GM19023 (cell line): ENCODE measurements around the gene FBXW7.

Source experiments
- ATAC-seq: cut with Tn5 transposase; IDR thresholded peaks from one replicate; pipeline ENCODE4 v1.9.1; 2021; ENCODE audit warnings: mild to moderate bottlenecking, moderate library complexity; ENCODE audit not compliant: unreplicated experiment

FBXW7 gene

DNA sequence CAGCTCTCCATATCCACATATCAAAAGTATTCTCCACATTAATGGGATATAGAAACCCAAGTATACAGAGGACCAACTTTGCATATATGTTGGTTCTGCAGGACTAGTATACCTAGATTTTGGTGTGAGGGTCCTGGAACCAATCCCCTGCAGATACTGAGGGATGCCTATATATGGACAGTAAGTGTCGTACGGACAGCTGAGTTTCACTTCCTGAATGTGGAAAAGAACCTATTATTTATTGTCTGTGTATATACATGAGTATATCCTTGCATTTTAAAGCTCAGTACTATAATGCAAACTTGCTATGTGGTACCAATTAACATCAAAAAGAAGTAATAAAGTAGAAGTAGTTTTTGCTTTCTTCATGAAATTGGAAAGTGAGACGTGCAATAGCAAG is 101.9 kb downstream of the FBXW7 start:
- no peak for ATAC-seq

DNA sequence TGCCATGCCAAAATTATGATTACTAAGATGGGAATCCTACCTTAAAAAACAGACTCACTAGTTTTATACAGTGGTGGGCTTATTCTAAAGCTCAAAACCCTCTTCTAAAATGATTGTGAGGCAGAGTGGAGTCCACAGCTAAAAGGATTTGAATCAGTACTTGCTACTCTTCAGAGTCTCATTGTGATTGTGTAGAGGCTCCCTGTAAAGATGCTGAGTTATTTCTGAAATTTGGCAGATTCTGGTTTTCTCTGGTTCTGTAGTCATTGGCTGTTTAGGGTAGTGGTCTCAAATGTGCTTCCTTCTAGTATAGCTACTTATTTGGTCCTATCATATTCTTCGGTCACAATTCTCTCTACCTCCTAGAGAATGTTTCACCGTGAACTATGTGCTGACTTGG is 104.1 kb downstream of the FBXW7 start:
- no peak for ATAC-seq

DNA sequence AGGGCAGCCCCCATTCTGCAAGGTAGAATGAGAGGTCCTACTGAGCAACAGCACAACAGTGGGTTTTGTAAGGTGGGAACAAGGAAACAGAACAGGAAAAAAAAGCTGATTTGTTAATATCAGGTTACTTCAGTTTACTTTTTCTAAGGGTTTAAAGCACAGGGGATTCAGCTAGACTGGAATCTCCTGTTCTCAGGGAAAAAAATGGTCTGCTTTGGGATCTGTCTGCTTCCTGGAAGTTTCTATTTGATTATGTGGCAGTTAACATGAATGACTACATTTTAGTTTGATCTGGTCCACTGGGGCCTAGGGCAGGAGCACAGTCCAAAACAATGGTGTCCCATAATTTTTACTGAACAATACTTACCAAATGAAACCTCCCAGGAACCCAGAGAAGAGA is 104.6 kb downstream of the FBXW7 start:
- no peak for ATAC-seq

DNA sequence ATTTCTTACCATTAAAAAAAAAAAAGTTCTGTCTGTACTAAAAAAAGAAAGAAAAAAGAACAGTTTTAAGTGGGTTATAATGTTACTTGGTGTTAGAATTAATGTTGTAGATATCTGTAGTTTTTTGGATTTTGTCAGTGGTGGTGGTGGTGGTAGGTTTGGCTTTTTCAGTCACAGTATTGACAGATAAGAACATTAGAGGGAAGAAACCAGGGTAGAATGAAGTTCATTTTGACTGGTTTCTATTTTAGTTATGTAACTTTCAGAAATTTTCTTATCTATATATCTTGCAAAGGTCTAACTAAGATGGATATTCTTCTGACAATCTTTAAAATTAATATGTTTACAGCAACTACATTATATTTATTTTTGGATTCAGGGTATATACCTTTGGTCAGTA is 105.4 kb downstream of the FBXW7 start:
- no peak for ATAC-seq

DNA sequence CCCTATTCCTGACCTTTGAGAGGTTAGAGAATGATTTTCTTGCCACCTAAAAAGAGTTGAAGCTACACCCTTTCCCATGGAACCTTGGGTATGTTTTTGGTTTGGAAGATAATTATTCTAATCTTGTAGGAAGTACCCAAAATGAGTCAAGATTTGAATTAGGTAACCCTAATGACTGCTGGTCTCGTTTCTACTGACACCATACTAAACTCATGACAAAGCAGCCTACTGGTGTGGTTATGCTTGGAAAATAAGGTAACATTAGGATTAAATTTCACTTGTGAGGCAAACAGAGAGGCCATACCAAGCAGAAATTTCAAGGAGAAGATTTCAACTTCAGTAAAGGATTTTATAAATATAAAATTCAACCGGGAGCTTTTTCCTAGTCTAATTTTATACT is 107.9 kb downstream of the FBXW7 start:
- no peak for ATAC-seq

DNA sequence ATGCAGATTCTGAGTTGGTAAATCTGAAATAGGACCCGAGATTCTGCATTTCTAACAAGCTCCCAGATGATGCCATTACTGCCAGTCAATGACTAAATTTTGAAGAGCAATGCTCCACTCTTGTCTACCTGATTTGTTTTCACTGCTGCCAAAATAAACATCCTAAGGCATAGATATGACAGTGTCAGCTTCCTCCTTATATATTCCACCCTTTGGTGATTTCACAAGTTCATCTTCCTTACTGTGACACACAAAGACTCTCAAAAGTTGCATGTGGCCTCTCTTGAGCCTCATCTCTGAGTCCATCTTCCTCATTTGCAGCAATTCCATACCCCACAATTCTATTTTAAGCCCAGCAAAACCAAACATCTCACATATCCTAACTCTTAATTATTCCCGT is 110.9 kb downstream of the FBXW7 start:
- ATAC-seq: no peak

DNA sequence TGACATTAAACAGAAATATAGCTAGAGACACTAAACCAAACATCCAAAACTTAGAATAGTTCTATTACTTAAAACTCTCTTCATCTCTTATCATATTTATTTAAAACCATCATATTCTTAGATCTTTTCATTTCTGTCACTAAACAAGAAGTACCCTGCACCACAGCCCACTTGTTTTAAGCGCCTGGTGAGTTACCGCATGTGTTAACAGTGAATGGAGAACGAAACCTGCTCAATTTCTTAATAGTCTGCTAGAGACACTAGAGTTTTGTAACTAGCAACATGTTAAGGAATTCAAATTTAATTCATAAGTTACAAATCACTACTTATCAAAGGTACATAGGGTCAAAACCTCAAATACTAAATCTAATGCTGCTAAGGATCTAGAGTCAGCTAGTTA is 111.5 kb downstream of the FBXW7 start:
- ATAC-seq: no peak

DNA sequence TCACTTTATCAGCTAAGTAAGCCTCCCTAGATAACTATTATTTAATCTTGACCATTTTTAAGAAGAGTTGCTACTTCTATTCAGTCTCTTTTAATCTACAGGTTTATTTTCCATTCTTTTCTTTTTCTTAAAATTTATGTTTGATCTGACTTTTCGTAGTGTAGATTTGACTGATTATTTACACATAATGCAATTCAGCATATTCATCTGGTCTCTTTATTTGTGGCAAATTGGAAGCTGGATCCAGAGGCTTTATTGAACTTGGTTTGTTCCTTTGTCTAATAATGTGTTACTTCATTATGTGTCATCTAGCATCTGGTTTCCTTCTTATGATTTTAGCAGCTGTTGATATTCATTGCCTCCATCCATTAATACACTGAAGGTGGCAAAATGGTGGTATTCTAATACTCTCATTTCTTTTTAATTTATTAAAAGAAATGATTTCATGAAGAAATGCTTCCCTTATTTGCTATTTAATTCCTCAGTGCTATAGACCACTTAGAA is 113.0 kb downstream of the FBXW7 start:
- no peak for ATAC-seq

DNA sequence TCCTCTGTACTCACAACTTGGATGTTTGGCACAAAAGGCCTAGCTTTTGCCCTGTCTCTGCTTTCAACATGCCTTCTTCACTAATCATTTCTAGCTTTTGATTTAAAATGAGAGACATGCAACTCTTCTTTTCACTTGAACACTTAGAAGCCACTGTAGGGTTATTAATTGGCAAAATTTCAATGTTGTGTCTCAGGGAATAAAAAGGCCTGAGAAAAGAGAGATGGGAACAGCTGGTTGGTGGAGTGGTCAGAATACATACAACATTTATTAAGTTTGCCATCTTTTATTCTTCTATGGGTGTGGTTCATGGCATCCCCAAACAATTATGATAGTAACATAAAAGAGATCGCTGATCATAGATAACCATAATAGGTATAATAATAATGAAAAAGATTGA is 114.3 kb downstream of the FBXW7 start:
- no peak for ATAC-seq

DNA sequence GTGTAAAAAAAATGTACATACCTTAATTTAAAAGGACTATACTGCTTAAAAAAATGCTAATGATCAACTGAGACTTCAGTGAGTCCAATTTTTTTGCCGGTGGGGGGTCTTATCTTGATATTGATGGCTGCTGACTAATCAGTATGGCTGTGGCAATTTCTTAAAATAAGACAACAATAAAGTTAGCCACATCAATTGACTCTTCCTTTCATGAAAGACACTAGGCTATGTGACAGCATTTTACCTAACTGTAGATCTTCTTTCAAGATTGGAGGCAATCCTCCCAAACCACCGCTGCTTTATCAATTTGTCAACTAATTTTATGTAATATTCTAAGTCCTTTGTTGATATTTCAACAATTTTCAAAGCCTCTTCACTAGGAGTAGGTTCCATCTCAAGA is 116.1 kb downstream of the FBXW7 start:
- no peak for ATAC-seq

DNA sequence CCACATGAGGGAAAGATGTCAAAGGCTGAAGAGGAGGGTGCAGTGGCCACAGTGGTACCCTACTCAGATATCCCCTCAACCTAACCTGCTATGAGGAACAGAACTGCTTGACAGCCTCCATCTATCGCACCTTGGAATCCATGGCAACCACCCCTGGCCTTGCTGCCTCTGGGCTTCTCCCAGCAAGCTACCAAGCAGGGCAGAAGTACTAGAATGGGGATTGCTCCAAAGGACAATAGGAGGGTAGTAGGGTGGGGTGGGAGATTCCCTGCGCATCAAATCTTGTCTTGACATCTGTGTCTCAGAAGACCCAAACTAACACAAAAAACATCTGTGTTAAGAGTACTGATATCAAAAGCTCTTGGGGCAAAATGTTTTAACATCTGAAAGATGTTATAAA is 118.2 kb downstream of the FBXW7 start:
- ATAC-seq: no peak

DNA sequence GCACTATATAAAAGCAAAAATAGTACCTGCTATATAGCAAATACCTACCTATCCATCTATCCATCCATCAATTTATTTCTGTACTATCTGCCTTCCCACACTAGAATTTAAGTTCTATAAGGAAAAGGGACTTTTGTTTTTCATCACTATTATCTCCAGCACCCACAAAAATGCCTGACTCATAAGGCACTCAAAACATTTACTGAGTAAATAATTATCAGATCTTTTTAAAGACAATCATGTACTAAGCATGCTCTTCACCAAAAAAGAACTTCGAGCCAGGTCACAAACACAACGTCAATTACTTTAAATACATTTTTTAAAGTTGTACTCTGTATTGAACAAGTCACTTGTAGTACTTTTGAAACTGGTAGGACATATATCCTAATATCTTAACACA is 119.9 kb downstream of the FBXW7 start:
- ATAC-seq: no peak

DNA sequence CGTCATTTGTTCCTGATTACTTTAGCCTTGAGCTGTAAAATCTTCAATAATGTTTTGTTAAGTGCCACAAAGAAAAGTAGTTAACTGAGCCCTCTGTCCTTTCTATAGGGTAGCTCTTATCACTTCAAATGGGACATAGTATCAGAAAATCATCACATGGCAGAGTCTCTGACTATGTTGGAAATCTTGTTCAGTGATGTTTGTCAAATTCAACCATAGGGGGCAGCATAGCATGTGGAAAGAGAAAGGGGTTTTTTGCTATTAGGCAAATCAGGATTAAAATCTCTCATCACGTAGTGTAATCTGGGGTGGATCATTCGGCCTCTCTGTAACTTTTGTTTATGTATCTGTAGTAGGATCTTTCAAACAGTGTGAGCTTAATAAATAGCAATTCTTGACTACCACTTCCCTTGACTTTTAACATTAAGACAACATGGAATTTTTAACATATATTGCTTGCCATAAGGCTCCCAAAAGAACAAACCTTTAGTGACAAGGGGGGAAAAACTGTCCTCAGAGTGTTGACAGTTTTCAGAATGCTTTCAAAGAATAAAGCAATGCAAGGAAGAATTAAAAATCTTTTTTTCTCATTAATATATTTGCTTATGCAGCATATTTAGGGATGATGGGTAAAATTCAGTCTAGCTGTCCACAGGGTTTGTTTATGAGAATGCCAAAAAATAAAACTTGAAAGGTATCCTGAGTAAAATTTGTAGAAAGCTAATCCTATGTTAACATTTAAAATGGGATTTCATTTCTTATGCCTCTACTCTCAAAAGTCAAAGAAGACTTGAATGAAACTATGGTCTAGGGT is 127.2 kb downstream of the FBXW7 start:
- no peak for ATAC-seq

DNA sequence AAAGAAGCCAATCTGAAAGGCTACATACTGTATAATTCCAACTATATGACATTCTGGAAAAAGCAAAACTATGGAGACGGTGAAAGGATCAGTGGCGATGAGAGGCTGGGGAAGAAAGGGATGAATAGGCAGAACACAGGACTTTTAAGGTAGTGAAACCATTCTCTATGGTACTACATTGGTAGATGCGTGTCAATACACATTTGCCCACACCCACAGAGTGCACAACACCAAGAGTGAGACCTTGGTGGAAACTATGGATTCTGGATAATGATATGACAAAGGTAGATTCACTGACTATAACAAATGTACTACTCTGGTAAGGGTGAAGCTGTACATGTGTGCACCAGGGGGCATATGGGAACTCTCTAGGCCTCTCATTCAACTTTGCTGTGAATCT is 134.5 kb downstream of the FBXW7 start:
- no peak for ATAC-seq

DNA sequence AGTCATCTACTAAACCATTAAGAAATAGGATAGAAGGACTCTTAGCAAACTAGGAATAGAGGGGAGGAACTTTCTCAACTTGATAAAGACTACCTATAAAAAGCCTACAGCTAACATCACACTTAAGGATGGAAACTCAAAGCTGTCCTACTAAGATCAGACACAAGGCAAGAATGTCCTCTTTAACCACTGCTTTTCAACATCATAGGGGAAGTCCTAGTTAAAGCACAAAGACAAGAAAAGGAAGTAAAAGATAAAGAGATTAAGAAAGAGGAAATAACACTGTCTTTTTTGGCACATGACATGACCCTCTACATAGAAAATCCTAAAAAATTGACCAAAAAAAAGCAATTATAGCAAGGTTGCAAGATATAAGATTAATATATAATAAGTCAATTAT is 136.6 kb downstream of the FBXW7 start:
- ATAC-seq: no peak

DNA sequence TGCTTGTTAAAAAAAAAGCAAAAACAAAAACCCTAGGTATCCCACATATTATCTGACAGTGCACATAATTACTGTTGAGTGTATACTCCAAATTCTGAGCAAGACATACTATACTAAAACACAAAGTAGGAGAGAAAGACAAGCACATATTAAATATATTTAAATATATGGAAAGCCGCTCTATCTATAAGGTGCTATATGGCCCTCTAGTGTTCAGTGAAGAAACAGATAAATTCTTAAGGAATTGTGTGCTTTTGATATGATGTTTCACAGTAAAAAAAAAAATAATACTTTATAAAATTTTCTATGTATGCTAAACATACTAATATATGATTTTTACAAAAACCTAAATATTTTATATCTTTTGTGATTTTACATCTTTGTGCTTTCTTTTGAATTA is 137.8 kb downstream of the FBXW7 start:
- no peak for ATAC-seq

DNA sequence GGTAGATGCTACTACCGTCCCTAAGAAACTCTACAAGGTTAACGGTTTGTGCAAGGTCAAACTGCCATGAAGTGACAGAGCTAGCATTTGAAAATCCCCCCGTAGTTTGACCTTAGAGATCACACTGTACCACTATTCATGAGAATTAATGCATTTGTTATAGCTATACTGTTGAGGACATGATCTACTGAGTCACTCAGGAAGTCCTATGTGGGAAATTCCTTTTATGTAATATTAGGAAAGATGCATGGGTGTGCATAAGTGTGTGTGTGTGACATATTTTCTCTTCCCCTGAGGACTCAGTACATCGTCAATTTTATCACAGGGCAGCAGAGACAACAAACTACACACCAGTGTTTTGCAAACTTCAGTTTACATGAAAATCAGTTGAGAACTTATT is 141.1 kb downstream of the FBXW7 start:
- ATAC-seq: no peak

DNA sequence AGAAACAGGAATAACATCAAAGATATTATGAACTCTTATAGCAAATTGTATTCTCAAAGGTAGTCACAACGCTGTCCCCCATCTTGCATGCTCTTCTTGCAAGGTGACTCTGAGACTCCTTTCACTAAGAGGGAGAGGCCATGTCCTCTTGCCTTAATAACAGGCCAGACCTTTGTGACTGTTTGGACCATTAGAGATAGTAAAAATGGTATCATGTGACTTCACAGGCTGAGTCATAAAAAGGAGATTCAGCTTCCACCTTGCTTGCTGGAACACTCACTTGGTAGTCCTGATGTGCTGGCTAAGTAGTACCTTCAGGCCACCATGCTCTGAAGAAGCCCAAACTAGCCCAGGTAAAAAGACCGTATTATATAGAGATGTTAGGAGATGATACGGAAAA is 143.8 kb downstream of the FBXW7 start:
- no peak for ATAC-seq

DNA sequence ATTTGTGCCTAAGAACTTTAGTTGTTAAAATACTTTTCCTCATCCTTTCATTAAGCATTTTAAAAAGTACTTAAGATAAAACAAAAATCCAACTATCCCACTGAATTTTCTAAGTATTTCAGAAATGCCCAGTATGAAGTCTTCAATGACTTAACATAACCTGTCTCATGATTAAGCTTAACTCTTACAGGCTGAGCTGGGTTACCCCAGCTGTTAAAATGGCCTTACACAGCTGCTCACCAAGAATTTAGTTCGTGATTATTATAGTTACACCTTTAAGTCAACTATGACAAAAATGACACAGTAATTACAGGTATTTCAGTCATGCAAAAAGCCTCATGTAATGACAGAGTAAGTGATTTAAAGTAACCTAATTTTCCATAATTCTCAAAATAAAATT is 145.7 kb downstream of the FBXW7 start:
- ATAC-seq: no peak

DNA sequence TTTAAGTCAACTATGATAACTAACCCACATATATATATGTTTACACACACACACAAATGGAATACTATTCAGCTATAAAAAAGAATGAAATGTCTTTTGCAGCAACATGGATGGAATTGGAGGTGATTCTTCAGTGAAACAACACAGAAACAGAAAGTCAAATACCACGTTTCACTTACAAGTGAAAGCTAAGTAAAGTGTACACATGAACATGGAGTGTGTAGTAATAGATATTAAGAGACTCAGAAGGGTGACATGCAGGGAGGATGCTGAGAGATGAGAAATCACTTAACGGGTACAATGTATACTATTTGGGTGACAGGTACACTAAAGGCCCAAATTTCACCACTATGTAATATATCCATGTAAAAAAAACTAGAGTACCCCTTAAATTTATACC is 146.5 kb downstream of the FBXW7 start:
- no peak for ATAC-seq

DNA sequence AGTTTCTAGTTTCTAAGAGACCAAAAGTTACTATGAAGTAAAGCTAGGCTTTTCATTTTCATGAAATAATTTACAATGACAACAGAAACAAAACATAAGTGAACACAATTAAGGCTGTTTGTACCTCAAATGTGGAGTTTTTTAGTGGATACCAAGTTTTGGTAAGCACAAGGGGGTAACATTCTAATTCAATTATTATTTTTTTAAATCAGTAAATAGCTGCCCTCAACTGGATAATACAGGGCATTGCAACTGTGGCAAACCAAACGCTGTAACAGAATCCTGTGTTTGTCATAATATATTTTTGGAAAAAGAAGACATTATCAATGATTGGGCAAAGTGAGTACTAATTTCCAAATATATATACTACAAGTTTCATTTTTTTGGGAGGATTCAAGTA is 150.3 kb downstream of the FBXW7 start:
- no peak for ATAC-seq

DNA sequence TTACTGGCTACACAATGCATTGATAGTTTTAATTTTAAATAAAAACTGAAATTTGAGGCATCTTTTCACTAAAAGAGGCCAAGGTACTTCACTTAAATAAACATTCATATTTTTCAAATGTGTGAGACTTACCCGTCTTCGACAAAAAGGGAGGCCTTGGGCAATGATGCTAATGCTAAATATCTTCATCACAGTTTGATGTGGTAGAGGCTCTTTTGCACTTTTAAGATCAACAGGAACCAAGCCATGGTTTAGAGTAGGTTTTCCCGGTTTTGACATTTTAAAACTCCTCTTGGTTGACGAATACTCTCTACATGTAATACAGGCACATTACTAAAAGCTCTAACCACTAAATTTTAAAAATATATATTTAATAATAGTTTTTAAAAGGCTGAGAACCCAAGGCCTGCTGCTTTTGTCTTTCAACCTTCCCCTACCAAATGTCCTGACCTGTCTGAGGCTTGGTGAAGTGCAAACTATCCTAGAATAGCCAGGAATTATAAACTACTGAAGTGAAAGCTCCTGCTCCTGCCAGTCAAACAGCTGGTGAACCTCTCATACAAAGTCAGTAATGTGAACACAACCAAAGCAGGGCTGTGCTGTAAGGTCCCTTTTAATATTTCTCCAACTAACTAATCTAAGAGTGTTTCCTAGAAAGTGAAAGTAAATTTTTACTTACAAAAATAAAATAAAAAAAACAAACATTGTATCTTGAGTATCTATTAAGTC is 153.7 kb downstream of the FBXW7 start:
- no peak for ATAC-seq
